ENCODE data around the gene HAPLN3.

DNA sequence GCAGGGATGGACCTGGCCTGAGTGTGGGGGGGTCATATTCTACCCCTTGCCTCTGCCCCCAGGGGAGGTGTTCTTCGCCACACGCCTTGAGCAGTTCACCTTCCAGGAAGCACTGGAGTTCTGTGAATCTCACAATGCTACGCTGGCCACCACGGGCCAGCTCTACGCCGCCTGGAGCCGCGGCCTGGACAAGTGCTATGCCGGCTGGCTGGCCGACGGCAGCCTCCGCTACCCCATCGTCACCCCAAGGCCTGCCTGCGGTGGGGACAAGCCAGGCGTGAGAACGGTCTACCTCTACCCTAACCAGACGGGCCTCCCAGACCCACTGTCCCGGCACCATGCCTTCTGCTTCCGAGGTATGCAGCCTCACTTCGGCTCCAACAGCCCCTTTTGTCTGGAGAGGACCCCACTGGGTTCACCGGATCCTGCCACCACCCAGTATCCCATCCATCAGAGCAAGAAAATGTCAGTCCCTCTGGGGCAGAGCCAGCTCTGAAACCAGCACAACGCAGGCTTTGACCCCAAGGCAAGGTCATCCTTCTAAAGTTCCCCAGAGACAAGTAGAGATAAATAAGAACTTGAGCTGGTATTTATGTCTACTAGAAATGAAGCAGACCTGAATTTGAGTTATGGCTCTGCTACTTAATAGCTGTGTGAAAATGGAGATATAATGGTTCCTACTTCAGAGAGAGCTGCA lies 45.8 kb downstream of the HAPLN3 start:
- no peak for TF ChIP-seq POLR2AphosphoS5 (IDR thresholded peaks at IDR 0.05)
- no peak for TF ChIP-seq CTCF (IDR thresholded peaks at IDR 0.05)
